ENCODE measurements around the gene CHRM4. TPM values are rescaled to one million over a fixed set of nuclear protein-coding genes. Genes with fewer than 3 reads are reported as not detected.
A peak's percentile ranks its signal among the peaks of the same experiment; 100 is the strongest.

Gene CHRM4
- total RNA-seq, 2 donors from 2014 or later: 0.67 to 3.1 TPM

DNA sequence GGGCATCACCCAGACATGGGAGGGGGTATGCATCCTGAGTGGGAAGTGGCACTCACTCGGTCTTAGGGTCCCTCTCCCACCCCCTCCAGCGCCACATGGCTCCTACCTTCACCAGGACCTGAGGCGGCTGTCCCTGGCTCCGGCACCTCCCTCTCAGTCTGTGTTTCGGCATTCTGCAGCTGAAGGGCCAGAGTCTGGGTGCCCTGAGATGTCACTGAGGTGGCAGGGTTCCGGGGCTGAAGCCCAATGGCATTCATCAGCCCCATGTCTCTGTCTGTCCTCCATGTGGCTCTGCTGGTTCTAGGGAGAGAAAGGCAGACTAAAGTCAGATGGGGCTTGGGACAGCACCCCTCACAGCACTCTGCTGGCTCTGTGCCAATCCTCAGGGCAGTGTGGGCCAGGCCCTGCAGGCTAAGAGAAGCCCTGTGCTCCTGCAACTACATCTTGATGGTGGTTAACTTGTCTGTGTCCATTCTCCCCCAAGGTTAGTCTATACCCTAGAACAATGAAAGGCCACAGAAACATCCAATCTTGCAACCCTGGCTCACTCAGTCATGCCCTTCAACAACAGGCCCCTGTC is 16.9 kb upstream of the CHRM4 start:
- intact Hi-C loops (cut with DNase I, micrococcal nuclease): no loop called here
- no peak for DNase-seq
- ATAC-seq: no peak

DNA sequence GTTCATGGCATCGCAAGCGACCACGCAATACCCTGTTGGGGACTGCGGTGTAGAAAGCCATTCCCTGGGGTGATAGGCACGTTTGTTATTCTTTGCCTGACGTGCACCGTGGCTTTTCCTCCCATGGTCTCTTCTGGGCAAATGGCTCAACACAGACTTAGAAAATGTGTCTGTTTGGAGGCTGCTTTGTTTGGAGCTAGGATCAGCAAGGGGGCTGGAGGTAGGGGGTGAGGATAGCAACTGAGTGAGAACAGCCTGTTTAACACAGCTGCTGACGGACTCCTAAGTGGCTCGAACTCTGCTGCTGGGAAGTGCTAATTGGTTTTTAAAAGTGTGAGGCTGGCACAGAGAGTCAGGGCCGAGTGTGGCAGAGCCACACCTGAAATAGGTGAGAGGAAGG is 16.1 kb upstream of the CHRM4 start:
- DNase-seq (no peak), ATAC-seq (no peak)
- intact Hi-C loops (cut with DNase I, micrococcal nuclease): no loop called here

DNA sequence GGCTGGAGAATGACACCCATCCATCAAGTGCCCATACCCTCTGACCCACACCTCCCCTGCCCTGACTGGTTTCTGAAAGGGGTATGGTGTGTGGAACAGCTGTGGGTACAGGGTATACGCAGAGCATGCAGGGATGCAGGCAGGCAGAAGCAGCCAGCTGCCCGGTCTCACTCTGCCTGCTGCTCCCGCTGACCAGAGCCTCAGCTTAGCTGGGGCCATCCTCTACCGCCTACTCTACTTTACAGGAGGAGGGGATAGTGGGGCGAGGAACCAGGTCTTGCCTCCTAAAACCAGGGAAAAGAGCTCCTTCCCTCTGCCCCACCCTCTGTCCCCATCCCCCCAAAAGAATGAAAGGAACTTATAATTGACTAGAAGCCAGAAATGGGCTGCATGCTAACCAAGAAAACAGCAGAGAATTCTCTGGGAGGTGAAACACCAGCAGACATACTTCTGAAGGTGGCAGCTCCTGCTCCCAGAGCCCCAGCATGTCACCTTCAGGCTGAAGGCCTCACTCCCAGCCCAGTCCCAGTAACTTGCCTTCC is 13.0 kb upstream of the CHRM4 start:
- intact Hi-C loops (cut with DNase I, micrococcal nuclease): no loop called here
- ATAC-seq: no peak
- no peak for DNase-seq

DNA sequence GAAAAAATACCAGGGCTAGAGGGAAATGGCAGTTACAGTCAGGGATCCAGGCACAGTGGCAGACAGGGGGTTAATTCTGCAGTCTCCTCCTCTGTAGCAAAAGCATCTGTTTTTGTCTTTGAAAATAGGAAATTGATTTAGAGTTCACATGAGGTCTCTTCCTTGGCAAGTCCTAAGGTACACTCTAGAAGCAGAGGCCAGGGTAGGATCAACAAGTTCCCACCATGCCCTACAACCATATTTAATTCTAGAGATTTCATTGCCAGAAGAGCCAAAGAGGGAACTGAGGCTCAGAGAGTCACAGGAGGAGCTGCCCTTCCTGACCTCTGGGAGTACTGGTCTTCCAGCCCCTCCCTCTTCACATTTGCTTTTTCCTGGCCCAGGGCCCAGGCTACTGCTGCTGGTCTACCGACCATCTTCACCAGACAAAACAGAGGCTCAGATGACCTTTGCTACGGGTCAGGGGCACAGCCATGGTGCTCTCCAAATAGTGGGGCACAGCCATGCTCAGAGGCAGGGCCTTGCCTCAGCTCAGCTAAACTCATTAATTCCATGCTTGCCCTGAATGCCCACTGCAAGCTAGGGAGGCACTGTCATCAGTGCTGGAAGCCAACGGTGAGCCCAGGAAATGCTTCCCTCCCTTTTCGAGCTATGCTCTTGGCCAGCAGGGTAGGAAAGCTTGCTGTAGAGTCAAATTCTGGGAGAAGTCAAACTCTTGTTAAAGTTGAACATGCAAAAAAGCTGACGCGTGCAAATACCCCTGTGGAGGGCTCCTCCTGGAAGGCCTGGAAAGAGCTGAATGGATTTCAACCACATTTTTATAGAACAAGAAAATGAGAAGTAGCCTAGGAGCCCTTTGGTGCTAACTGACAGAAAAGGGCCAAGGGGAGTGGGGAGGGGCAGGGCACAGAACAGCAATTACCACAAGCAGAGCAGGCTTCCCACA is 11.7 kb upstream of the CHRM4 start:
- intact Hi-C loops (cut with DNase I, micrococcal nuclease): no loop called here
- DNase-seq: no peak
- ATAC-seq: no peak

GRCh38 chr11:46397526-46397925 is 6.0 kb upstream of the CHRM4 start:
- ATAC-seq: no peak
- no peak for DNase-seq
- intact Hi-C loops (cut with DNase I, micrococcal nuclease): no loop called here

GRCh38 chr11:46393759-46394158 is 2.2 kb upstream of the CHRM4 start:
- DNase-seq (no peak), ATAC-seq (no peak)
- intact Hi-C loops (cut with DNase I, micrococcal nuclease): no loop called here

DNA sequence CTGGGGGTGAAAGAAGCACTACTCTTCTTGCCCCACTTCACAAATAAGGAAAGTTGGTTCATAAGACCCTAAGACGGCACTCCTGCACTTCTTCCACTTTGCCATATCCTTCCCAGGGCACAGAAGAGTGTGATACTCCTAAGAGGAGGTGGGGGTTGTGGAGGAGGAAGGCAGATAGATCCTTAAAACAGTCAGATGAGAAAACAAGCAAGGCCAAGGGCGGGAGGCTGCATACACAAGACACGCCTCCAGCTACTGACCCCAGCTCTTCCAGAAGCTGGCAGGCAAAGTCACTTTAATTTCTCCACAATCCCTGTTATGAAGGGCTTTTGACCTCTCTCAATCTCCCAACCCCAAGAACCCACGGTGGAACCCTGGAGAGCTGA is 1.6 kb upstream of the CHRM4 start:
- ATAC-seq (no peak), DNase-seq (no peak)
- intact Hi-C loops (cut with DNase I, micrococcal nuclease): no loop called here

DNA sequence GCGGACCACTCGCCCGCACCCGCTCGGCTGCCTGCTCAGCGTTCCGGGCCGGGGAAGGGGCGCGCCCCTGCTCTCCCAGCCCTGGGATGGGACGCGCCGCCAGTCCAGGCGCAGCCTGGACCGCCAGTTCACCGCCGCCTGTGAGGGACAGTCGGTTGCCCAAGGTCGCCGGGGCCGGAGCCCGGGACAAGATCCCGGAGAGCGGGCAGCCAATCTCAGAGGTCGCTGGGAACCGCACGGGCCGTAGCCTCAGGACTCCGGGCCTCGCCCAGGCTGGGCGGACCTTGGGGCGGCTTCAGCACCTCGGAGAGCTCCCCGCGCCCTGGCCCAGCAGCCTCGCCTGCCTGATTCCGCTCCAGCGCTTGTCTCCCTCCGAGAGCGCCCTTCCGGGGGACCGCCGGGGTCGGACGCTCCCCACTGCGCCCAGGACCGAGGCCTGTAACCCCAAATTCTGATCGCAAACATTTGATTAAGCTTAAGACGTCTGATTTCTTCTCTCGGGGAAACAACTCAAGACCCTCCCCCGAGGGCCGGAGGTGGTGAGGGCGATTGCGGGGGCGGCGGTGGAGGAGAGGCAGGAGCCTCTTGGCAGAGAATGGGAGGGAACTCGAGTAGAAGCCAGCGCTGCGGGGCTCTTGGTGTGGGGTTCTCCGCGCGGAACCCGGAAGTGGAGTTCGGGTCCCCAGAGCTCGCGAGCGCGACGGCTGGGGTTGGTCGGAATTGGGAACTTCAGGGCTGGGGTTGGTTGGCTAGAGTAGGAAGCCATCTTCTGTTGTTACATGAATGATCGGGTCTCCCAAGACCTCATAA is 1.1 kb upstream of the CHRM4 start:
- peak; percentile 75 to 87 for DNase-seq
- ATAC-seq: peak; percentile 82
- intact Hi-C loops (cut with DNase I, micrococcal nuclease): no loop called here

- DNase-seq (no peak), ATAC-seq (no peak)
- intact Hi-C loops (cut with DNase I, micrococcal nuclease): no loop called here
Measured at GRCh38 chr11:46391186-46391577, 394 bp downstream of the CHRM4 start.

GRCh38 chr11:46390331-46391171 is 1.0 kb downstream of the CHRM4 start:
- ATAC-seq (no peak), DNase-seq (peak in 1 of 2 donors; percentile 18)
- intact Hi-C loops (cut with DNase I, micrococcal nuclease): no loop called here

DNA sequence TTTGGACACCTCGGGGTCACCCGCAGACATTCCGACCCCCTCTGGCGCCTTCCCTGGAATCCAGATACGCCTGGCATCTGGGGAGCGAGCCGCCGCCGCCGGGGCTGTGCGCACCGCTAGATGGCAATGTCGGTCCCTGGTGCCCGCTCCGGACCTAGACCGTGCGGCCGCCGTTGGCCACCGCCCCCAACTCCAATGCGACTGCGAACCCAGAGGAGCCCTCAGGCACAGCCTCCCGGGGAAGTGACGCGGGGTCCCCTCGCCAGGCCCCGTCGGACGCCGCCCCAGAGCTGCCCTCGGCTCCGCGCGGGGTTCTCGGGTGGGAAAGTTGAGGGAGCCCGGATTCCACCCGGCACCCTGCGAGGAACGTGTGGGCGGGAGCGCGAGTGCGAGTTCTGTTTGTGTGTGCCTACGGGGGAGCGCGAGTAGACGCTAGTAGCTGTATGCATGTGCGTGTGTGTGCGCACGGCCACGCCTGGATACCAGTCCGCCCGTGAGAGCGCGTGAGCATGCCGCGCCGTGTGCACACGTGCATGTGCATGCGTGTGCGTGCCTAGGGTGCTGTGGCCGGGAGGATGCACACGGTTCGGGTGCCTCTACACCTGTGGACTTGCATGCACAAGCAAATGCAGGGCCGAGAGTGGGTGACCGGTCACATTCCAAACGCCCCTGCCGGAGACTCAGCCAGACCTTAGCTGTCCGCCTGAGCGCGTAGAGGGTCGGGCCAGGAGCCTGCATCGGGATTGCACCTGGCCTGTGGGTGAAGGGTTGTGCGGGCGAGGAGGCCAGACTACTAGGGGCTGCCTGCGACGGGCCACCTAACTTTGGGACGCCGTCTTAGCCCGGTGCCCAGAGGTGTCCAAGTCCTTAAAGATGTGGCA is 1.9 kb downstream of the CHRM4 start:
- peak; percentile 67 for ATAC-seq
- intact Hi-C loops (cut with DNase I, micrococcal nuclease): loop anchor here (5.0 to 10.0 kb wide), 2 partner anchors 145 to 148 kb away; no protein-coding TSS in a partner anchor

DNA sequence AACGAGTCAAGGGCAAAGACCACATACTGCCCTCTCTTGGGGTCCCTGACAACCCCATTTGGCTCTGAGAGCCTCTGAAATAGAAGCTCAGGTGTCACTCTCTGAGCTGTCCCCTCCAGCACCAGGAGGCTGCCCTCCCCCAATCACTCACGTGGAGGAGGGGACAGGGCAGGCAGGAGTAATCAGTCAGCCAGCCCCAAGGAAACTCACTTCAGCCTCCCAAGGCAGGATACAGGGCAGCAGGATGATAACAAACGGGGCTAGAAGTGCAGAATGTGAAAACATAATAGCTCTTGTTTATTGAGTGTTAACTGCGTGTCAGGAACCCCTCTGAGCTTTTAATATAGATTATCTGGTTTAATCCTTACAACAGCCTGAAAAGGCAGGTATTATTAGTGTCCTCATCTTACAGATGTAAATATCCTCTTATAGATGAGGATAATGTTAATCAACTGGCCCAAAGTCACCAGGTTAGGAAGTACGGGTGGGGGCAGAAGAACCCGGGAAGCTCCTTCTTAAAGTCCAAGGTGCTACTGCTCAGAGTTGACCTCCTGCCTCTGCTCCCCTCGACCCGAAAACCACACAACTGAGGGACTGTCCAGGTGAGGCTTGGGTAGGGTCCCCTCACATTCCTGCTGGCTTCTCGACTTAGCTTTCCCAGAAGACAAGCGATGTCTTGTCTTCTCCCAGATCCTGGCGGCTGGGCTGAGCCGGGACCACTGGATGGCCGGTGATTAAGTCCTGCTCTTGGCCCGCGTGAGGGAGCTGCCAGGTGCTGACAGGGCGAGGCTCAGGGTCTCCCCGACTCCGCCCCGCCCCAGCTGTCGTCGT is 2.7 kb downstream of the CHRM4 start:
- intact Hi-C loops (cut with DNase I, micrococcal nuclease): loop anchor here (5.0 to 10.0 kb wide), 2 partner anchors 146 to 148 kb away; no protein-coding TSS in a partner anchor
- ATAC-seq (no peak), DNase-seq (no peak)

More for the DNA sequence above, 1.9 kb downstream of the CHRM4 start:
- peak in 1 of 2 donors; percentile 83 for DNase-seq

DNA sequence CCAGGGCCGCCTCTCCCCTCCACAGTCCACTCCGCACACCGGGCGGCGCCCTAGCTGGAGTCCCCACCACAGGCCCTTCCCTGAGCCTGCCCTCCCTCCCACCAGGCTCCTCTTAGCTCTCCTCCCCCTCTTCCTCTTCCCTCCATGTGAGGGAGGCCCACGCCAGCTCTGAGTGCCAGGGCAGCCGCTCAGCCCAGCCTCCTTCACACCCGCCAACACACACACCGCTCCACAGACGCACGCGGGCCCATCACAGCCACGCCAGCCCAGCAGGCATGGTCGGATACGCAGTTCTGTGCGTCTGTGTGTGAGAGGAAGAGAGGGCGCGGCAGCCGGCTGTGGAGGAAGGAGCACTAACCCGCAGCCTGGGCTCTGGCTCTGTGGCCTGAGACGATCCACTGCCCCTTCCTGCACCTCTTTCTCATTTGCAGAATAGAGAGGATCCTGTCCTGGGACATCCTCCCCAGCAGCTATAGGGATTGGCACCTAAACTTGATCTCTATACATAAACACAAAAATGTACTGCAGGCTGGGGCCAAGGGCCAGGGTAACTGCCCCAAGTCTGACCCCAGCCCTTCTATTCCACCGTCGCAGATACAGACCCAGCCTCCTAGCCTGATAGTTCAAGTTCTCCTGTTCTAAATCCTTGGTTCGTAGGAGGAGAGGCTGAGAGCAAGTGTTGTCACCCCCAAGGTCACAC is 3.5 kb downstream of the CHRM4 start:
- intact Hi-C loops (cut with DNase I, micrococcal nuclease): loop anchor here (5.0 to 10.0 kb wide), 2 partner anchors 147 to 149 kb away; no protein-coding TSS in a partner anchor
- DNase-seq (no peak), ATAC-seq (no peak)

DNA sequence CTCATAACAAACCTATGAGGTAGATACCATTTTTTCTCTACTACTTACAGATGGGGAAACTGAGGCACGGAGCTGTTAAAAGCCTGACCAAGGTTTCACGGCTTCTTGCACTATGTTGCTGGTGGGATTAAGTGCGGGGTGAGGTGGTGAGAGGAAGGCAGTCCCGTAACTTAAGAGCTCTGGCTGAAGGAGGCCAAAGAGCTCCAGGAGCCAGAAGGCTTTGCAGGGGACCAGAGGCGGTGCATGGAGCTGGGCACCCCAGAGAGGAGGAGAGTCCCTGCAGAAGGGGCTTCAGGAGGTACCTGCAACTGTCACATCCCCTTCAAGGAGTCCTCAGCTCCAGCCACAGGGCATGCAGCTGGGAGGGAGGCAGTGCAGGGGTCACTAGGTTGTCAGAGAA is 4.1 kb downstream of the CHRM4 start:
- intact Hi-C loops (cut with DNase I, micrococcal nuclease): loop anchor here (5.0 to 10.0 kb wide), 2 partner anchors 147 to 150 kb away; no protein-coding TSS in a partner anchor
- DNase-seq (no peak), ATAC-seq (no peak)

- intact Hi-C loops (cut with DNase I, micrococcal nuclease): loop anchor here (5.0 to 10.0 kb wide), 2 partner anchors 148 to 151 kb away; no protein-coding TSS in a partner anchor
Measured at GRCh38 chr11:46386674-46387073, 4.9 kb downstream of the CHRM4 start.

More at GRCh38 chr11:46386674-46387073, 4.9 kb downstream of the CHRM4 start:
- DNase-seq (no peak), ATAC-seq (no peak)

All from left colon (tissue), 2 donors.